ENCODE data around the gene KCNQ1. TPM values are rescaled to one million over a fixed set of nuclear protein-coding genes. Genes with fewer than 3 reads are reported as not detected.

Gene KCNQ1
- total RNA-seq, 4 donors from 2014 or later, result 0.89 to 2.2 (median 1.3) TPM

DNA sequence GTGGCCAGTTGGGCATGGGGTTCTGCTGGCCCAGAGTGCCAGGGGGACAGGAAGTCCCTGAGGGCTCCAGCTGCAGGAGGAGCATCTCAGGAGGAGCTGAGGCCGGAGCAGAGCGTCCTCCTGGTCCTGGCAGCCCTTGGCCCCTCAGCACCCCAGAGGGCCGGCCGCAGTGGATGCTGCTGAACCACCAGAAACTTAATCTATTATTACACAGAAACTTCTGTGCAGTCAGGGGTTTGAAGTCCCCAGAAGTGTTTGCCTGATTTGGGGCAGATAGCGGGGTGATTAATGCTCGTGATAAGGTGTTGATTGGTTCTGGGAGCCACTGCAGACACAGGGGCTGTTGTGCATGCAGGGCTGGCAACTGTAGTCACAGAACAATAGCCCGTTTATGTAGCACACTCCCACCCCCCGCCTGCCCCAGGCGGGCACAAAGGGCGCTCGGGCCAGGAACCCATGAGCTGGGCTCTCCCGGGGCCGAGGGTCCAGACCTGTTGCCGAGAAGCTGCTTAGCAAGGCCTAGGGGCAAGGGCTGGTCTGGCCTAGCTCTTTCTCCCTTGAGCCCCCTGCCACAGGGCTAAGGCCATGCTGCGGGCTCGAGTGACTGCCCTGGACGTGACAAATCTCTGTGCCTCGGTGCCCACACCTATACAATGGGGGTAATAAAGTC is 284.0 kb downstream of the KCNQ1 start:
- no peaks in the 10 kb centered on the region for H3K27me3 ChIP-seq
- no peak overlapping the region for H3K4me3 ChIP-seq
- no peak for TF ChIP-seq EP300 (IDR thresholded peaks at IDR 0.05)
- TF ChIP-seq, protein P1, sequence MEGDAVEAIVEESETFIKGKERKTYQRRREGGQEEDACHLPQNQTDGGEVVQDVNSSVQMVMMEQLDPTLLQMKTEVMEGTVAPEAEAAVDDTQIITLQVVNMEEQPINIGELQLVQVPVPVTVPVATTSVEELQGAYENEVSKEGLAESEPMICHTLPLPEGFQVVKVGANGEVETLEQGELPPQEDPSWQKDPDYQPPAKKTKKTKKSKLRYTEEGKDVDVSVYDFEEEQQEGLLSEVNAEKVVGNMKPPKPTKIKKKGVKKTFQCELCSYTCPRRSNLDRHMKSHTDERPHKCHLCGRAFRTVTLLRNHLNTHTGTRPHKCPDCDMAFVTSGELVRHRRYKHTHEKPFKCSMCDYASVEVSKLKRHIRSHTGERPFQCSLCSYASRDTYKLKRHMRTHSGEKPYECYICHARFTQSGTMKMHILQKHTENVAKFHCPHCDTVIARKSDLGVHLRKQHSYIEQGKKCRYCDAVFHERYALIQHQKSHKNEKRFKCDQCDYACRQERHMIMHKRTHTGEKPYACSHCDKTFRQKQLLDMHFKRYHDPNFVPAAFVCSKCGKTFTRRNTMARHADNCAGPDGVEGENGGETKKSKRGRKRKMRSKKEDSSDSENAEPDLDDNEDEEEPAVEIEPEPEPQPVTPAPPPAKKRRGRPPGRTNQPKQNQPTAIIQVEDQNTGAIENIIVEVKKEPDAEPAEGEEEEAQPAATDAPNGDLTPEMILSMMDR (IDR thresholded peaks at IDR 0.05), result no peak
- TF ChIP-seq POLR2AphosphoS5 (IDR thresholded peaks at IDR 0.05), result no peak
- no peak for TF ChIP-seq POLR2A (IDR thresholded peaks at IDR 0.05)
- H3K9me3 ChIP-seq, result no peaks in the 10 kb centered on the region
- no peaks in the 10 kb centered on the region for H3K36me3 ChIP-seq
- 81% methylated on average over 18 of the region's 18 CpGs for WGBS
- peaks cover 7% of the 10 kb centered on the region for H3K4me1 ChIP-seq
- H3K27ac ChIP-seq, result no peak overlapping the region
- no peak for DNase-seq (ENCODE audit: low spot score in 2 of 2)

GRCh38 chr11:2729841-2730240 is 285.0 kb downstream of the KCNQ1 start:
- H3K27me3 ChIP-seq, result no peaks in the 10 kb centered on the region
- TF ChIP-seq EP300 (IDR thresholded peaks at IDR 0.05) (no peak), POLR2AphosphoS5 (IDR thresholded peaks at IDR 0.05) (no peak), POLR2A (IDR thresholded peaks at IDR 0.05) (no peak)
- TF ChIP-seq, protein P1 (IDR thresholded peaks at IDR 0.05), result no peak
- DNase-seq (ENCODE audit: low spot score in 2 of 2), result no peak
- H3K4me3 ChIP-seq, result no peak overlapping the region
- no peaks in the 10 kb centered on the region for H3K36me3 ChIP-seq
- H3K27ac ChIP-seq, result no peak overlapping the region
- no peaks in the 10 kb centered on the region for H3K9me3 ChIP-seq
- 95% methylated on average over 9 of the region's 9 CpGs for WGBS
- H3K4me1 ChIP-seq, result peaks cover 7% of the 10 kb centered on the region

- H3K4me1 ChIP-seq, result peaks cover 3% of the 10 kb centered on the region
- H3K27ac ChIP-seq, result no peak overlapping the region
- H3K4me3 ChIP-seq, result no peak overlapping the region
- no peak for DNase-seq (ENCODE audit: low spot score in 2 of 2)
- H3K36me3 ChIP-seq, result no peaks in the 10 kb centered on the region
- no peaks in the 10 kb centered on the region for H3K27me3 ChIP-seq
- WGBS, result 81% methylated on average over 13 of the region's 16 CpGs
- TF ChIP-seq POLR2A (IDR thresholded peaks at IDR 0.05) (no peak), POLR2AphosphoS5 (IDR thresholded peaks at IDR 0.05) (no peak)
- TF ChIP-seq, protein P1 (IDR thresholded peaks at IDR 0.05), result no peak
- no peaks in the 10 kb centered on the region for H3K9me3 ChIP-seq
Observed at GRCh38 chr11:2730272-2731129, 285.7 kb downstream of the KCNQ1 start.

GRCh38 chr11:2731130-2732125 is 286.6 kb downstream of the KCNQ1 start:
- WGBS, result 85% methylated on average over 8 of the region's 28 CpGs
- H3K4me1 ChIP-seq, result peaks cover 3% of the 10 kb centered on the region
- DNase-seq (ENCODE audit: low spot score in 2 of 2), result no peak
- no peaks in the 10 kb centered on the region for H3K36me3 ChIP-seq
- H3K27ac ChIP-seq, result no peak overlapping the region
- no peaks in the 10 kb centered on the region for H3K27me3 ChIP-seq
- TF ChIP-seq, protein P1 (IDR thresholded peaks at IDR 0.05), result no peak
- TF ChIP-seq POLR2AphosphoS5 (IDR thresholded peaks at IDR 0.05), result no peak
- no peak for TF ChIP-seq POLR2A (IDR thresholded peaks at IDR 0.05)
- no peak for TF ChIP-seq EP300 (IDR thresholded peaks at IDR 0.05)
- H3K9me3 ChIP-seq, result no peaks in the 10 kb centered on the region
- no peak overlapping the region for H3K4me3 ChIP-seq
